GM19395 (cell line): Measurements from ENCODE around the gene CNN2.

ENCODE experiments used
- ATAC-seq: cut with Tn5 transposase; IDR thresholded peaks from one replicate; pipeline ENCODE4 v1.9.1; 2021; ENCODE audit warnings: mild to moderate bottlenecking, moderate library complexity; ENCODE audit not compliant: unreplicated experiment

The CNN2 gene

GRCh38 chr19:1047696-1048147 lies 21.3 kb downstream of the CNN2 start:
- ATAC-seq, result no peak

GRCh38 chr19:1049106-1049505 lies 22.7 kb downstream of the CNN2 start:
- ATAC-seq, result no peak

GRCh38 chr19:1049800-1050199 lies 23.4 kb downstream of the CNN2 start:
- no peak for ATAC-seq

GRCh38 chr19:1050989-1051788 lies 24.8 kb downstream of the CNN2 start:
- no peak for ATAC-seq

- ATAC-seq, result no peak
These were observed 25.4 kb downstream of the CNN2 start for GRCh38 chr19:1051791-1052190.

GRCh38 chr19:1052349-1052975 lies 26.1 kb downstream of the CNN2 start:
- no peak for ATAC-seq

- ATAC-seq, result no peak
These were observed 27.0 kb downstream of the CNN2 start for GRCh38 chr19:1053176-1054101.

GRCh38 chr19:1054102-1055027 lies 28.0 kb downstream of the CNN2 start:
- no peak for ATAC-seq

- ATAC-seq, result no peak
These were observed 28.6 kb downstream of the CNN2 start for GRCh38 chr19:1055028-1055425.

GRCh38 chr19:1055886-1056620 lies 29.6 kb downstream of the CNN2 start:
- ATAC-seq, result no peak

- no peak for ATAC-seq
These were observed 30.9 kb downstream of the CNN2 start for GRCh38 chr19:1057176-1057855.

- ATAC-seq, result no peak
These were observed 31.7 kb downstream of the CNN2 start for GRCh38 chr19:1058112-1058511.

GRCh38 chr19:1060689-1061088 lies 34.3 kb downstream of the CNN2 start:
- no peak for ATAC-seq

GRCh38 chr19:1061987-1062386 lies 35.6 kb downstream of the CNN2 start:
- no peak for ATAC-seq

GRCh38 chr19:1062387-1063029 lies 36.1 kb downstream of the CNN2 start:
- no peak for ATAC-seq

GRCh38 chr19:1063030-1063908 lies 36.9 kb downstream of the CNN2 start:
- no peak for ATAC-seq

- ATAC-seq, result no peak
These were observed 37.7 kb downstream of the CNN2 start for GRCh38 chr19:1063909-1064660.
